Measurements from ENCODE around the gene IL32.

IL32 gene

GRCh38 chr16:3089717-3090592, 24.5 kb downstream of the IL32 start:
- no peak for DNase-seq (ENCODE audit: low read depth)

DNA sequence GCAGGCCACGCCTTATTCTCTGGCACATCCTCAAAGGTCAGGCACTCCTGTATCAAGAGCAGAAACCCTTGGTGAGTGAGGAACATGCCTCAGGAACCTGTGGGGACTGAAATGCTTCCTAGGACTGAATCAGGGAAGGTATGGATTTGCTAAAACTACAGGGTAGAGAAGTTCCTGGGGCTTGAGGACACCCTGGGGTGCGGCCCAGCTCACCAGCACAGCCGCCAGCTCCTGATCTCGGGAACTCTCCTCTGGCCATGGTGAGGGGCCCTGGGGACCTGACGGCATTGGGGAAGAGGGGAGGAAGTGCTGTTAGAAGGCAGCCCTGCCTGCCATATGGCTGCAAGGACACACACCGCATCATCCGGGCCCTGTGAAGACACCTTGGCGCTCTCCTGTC, 26.1 kb downstream of the IL32 start:
- no peak for DNase-seq (ENCODE audit: low read depth)

- no peak for DNase-seq (ENCODE audit: low read depth)
Measured at GRCh38 chr16:3092501-3092941, 27.1 kb downstream of the IL32 start.

DNA sequence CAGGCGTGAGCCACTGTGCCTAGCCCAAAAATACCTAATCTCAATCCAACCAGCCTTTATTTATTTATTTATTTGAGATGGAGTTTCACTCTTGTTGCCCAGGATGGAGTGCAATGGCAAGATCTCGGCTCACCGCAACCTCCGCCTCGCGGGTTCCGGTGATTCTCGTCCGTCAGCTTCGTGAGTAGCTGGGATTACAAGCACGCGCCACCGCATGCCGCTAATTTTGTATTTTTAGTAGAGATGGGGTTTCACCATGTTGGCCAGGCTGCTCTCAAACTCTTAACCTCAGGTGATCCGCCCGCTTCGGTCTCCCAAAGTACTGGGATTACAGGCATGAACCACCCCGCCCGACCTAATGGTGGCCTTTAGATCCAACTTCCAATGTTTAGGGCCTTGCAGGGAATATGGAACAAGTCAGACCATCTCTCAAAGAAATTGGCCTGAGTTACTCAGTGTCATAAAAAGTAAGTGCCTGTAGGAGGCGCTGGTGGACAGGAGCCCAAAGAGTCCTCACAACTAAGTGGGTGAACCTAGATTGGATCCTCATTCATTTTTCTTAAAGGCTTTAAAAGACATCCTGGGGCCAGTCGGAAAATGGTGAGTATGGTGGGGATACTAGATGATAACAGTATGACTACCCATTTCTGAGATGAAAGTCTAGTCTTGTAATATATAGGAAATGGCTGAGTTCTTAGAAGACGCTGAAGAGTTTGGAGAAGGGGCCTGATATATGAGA, 29.0 kb downstream of the IL32 start:
- no peak for DNase-seq (ENCODE audit: low read depth)

- DNase-seq (ENCODE audit: low read depth) = no peak
Measured at GRCh38 chr16:3095869-3096268, 30.4 kb downstream of the IL32 start.

DNA sequence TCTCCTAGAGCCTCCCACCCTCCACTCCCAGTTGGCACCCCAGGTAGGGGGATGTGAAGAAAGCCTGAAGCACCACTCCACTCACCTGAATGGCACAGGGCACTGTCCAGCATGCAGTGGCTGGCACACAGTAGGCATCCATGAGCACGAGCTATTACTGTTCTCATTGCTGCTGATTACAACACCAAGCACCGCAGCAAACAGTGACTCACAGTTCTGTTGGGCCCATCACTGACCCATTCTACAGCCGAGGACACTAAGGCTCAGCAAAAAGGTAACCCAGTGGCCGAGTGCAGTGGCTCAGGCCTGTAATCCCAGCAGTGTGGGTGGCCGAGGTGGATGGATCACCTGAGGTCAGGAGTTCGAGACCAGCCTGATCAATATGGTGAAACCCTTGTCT, 30.9 kb downstream of the IL32 start:
- DNase-seq (ENCODE audit: low read depth) = no peak

GRCh38 chr16:3097266-3097665, 31.8 kb downstream of the IL32 start:
- DNase-seq (ENCODE audit: low read depth) = no peak

DNA sequence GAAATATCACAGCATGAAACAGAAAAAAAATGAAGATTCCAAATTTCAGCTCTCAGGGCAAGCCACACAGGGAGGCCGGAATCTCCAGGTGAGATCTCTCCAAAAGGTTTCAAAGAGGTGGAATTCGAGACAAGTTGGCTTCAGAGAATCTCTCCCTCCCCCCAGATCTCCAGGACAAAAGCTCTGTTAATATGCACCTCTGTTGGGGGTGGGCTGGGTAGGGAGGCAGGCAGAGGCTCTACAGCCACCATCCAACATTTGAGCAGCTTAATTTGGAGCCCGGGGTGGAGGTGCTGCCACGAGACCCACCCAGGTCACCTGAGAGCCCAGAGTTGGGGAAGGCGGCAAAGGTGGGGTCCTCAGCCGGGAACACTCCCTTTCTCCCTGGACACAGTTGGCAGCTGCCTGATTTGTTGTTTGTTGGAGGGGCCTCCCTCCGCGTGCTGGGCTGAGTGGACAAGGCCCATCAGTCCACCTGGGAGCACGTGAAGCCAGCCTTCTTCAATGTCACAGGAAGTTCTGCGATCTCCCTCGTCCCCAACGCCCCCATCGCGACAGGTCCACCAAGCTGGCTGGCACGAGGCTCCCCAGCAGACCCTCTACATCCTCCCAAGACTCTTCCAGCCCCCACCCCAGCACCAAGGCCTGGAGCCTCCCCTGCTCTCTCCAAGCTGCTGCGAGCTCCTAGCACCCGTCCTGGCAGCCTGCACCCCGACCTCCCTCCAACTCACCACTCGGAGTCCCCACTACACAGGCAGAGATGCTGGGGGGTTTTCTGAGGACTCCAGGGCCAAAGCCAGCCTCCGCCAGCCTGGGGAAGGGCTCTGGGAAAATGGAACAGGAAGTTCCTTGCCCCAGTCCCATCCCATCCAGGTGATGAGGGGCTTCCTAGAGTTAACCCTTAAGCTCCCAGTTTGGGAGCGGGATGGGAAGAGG, 33.3 kb downstream of the IL32 start, which contains the start of gene ZSCAN10:
TSS of gene ZSCAN10 (minus strand) at position 836 of the 936 bp plus-strand sequence. CDS start 6,357 bp downstream, outside the sequence.
- DNase-seq (ENCODE audit: low read depth) = no peak

DNA sequence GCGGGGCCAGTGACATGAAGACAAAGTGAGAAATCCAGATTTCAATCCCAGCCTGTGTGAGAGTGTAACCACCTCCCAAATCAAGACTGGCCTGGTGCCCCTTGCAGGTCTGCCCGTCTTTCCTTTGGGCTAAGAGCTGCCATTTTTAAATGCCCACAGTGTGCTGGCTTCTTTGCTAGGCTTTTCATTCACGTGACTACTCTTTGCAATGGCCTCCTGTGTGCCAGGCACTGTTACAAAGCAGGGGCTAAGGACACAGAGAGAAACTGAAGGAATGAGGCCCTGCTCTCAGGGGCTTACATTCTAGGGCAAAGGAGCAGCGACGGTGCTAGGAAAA, 33.9 kb downstream of the IL32 start:
- DNase-seq (ENCODE audit: low read depth) = no peak

- peak; percentile 92 for DNase-seq (ENCODE audit: low read depth)
Measured at GRCh38 chr16:3099732-3100499, 34.5 kb downstream of the IL32 start.

- peak; percentile 35 for DNase-seq (ENCODE audit: low read depth)
Measured at GRCh38 chr16:3101018-3101840, 35.8 kb downstream of the IL32 start.

- no peak for DNase-seq (ENCODE audit: low read depth)
Measured at GRCh38 chr16:3101841-3102470, 36.5 kb downstream of the IL32 start.

GRCh38 chr16:3106205-3106928, 40.9 kb downstream of the IL32 start:
- peak; percentile 84 for DNase-seq (ENCODE audit: low read depth)

DNA sequence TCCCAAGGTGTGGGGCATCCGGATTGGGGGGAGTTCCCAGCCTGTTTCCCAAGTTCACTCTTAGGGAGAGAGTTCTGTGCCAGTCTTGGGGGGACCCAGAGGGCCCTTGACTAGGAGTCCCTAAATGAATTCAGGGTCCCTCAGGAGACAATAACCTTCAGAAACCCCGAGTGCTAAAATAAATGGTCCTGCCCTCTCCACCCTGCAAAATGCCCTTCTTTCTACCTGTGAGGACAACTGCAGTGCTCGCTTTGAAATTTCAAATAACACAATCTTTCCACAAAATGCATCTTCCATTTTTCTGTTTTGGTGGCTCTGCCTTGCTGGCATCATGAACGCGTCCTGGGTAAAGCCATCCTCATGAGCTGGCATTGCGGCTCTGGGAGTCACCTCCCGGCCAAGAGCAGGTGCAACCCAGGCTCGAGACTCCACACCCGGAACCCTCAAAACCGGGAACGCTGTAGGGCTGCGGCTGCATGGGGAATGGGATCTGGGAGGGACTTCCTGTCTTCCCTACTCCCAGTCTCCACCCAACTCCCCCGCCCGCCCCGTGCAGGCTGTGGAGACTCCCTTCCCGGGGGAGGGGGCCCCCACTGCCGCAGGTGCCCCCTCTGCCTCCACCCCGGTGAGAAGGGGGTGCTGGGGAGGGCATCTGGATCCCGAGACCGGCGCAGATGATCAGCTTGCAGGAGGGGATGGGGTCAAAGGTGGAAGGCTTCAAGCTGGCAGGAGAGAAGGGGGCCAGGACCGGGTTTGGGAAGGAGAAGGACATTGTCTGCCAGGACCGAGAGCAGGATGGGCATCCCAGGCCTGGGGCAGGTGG, 46.8 kb downstream of the IL32 start, which contains the start of gene ZNF205:
TSS of gene ZNF205 (plus strand) at position 529 of the 823 bp plus-strand sequence. CDS start 845 bp downstream, outside the sequence.
- no peak for DNase-seq (ENCODE audit: low read depth)

GRCh38 chr16:3112881-3113574, 47.6 kb downstream of the IL32 start:
- no peak for DNase-seq (ENCODE audit: low read depth)

GRCh38 chr16:3113765-3114479, 48.5 kb downstream of the IL32 start:
- no peak for DNase-seq (ENCODE audit: low read depth)

- DNase-seq (ENCODE audit: low read depth) = no peak
Measured at GRCh38 chr16:3115003-3115402, 49.6 kb downstream of the IL32 start.

Measured in activated T-cell treated with anti-CD3 and anti-CD28 coated beads for 24 hours (primary cell).